Panc1 (cell line): ENCODE results near the gene TBPL2. TPM values are rescaled to one million over a fixed set of nuclear protein-coding genes. Genes with fewer than 3 reads are reported as not detected.

Experiments used
- ATAC-seq: fragments of 200-7000 bp; cut with Tn5 transposase; 2 replicates; pipeline ENCODE4 v1.9.1; 2020; ENCODE audit warnings: mild to moderate bottlenecking, moderate library complexity
- BruUV-seq: library from RNA; stranded (reverse); fragments of 400-500 nt; replicated peaks from 2 replicates; lab custom pipeline; 2021; lab: Mats Ljungman, UMichigan
- CTCF ChIA-PET: fragments of 300-600 bp; sonication (Branson Sonifier 250); formaldehyde crosslinking; loops from one replicate; lab custom pipeline; 2022; ENCODE audit warnings: antibody characterized with exemption; lab: Charles Lee
- POLR2A ChIA-PET: fragments of 300-600 bp; sonication (Branson Sonifier 250); formaldehyde crosslinking; loops from one replicate; lab custom pipeline; 2022; ENCODE audit warnings: antibody characterized with exemption; lab: Charles Lee
- DNase-seq: peaks from one replicate; pipeline ENCODE4 v3.0.0-alpha.2; 2010; ENCODE audit warnings: low read depth, low spot score
- H3K27ac ChIP-seq: 2 replicates; pipeline ENCODE4 v1.5.1; 2011; ENCODE audit warnings: mild to moderate bottlenecking, low read length, inconsistent platforms
- H3K27me3 ChIP-seq: fragments of 200-500 bp; sonication (Bioruptor generic); 2 replicates; pipeline ENCODE4 v1.6.0; 2014; ENCODE audit warnings: low read length, inconsistent platforms; ENCODE audit not compliant: control insufficient read depth, insufficient read depth
- H3K36me3 ChIP-seq: fragments of 200-500 bp; sonication (Bioruptor generic); 2 replicates; pipeline ENCODE4 v1.5.1; 2014; ENCODE audit warnings: inconsistent platforms, mild to moderate bottlenecking, low read length, moderate library complexity; ENCODE audit not compliant: control insufficient read depth, insufficient read depth
- H3K4me1 ChIP-seq: 2 replicates; pipeline ENCODE4 v1.5.1; 2011; ENCODE audit warnings: inconsistent platforms, mild to moderate bottlenecking, low read length, moderate library complexity; ENCODE audit not compliant: control insufficient read depth, insufficient read depth
- H3K4me3 ChIP-seq, 2 experiments: 2 replicates each; pipeline ENCODE4 v1.5.1; 2011 to 2012; ENCODE audit warnings: low read depth in 2 of 2, low read length in 2 of 2, mild to moderate bottlenecking in 2 of 2, inconsistent platforms in 1 of 2, moderate library complexity in 1 of 2
- H3K9me3 ChIP-seq: fragments of 200-500 bp; sonication (Bioruptor generic); 2 replicates; pipeline ENCODE4 v1.5.1; 2014; ENCODE audit warnings: low read depth, mild to moderate bottlenecking, inconsistent platforms, low read length, moderate library complexity; ENCODE audit not compliant: control insufficient read depth, insufficient read depth
- POLR2AphosphoS5 ChIP-seq: IDR thresholded peaks from 2 replicates; pipeline ENCODE4 v1.6.1; 2012; ENCODE audit warnings: mild to moderate bottlenecking, low read depth, low read length, moderate library complexity
- SIN3A ChIP-seq: IDR thresholded peaks from 2 replicates; pipeline ENCODE4 v1.6.1; 2012; ENCODE audit warnings: low read depth, mild to moderate bottlenecking, low read length, moderate library complexity, borderline replicate concordance; ENCODE audit not compliant: insufficient read depth
- TCF7L2 ChIP-seq: IDR thresholded peaks from 2 replicates; pipeline ENCODE4 v1.6.1; 2011; ENCODE audit warnings: mild to moderate bottlenecking, low read depth, low read length, inconsistent platforms
- in situ Hi-C: cut with HindIII; loops from 2 replicates; pipeline ENCODE4 v1.10.0; 2016; ENCODE audit warnings: low sequenced_read_pairs, low pct_unique_long_range_greater_than_20kb
- intact Hi-C: fragments of 100-400 bp; cut with micrococcal nuclease; formaldehyde crosslinking; loops from one replicate; pipeline ENCODE4 v1.10.0; 2022; ENCODE audit not compliant: unreplicated experiment
- total RNA-seq: library from RNA; stranded (reverse); gene quantifications from one replicate; pipeline ENCODE4 v1.2.1, GENCODE V29; 2021; ENCODE audit not compliant: unreplicated experiment
- TF ChIP-seq, protein P1 (sequence below): fragments of 450-650 bp; IDR thresholded peaks from 2 replicates; pipeline ENCODE4 v1.5.1; 2017; ENCODE audit warnings: mild to moderate bottlenecking
- TF ChIP-seq, protein P2 (sequence below), 2 experiments: IDR thresholded peaks; 2 replicates each; pipeline ENCODE4 v1.6.1; 2011 to 2012; ENCODE audit warnings: low read depth in 2 of 2, control low read depth in 1 of 2, low read length in 1 of 2, mild to moderate bottlenecking in 1 of 2, moderate library complexity in 1 of 2; ENCODE audit not compliant: insufficient read depth in 1 of 2

TBPL2 gene
- total RNA-seq, 1 experiment from 2014 or later = not detected

GRCh38 chr14:55410876-55411275 is 29.5 kb downstream of the TBPL2 start:
- H3K27ac ChIP-seq = peak overlapping the region; percentile 95
- intact Hi-C loops = no loop called here

GRCh38 chr14:55404173-55404854 is 36.1 kb downstream of the TBPL2 start:
- ATAC-seq (no peak), DNase-seq (no peak)
- TF ChIP-seq POLR2AphosphoS5 (no peak), TCF7L2 (no peak), SIN3A (no peak)
- TF ChIP-seq, protein P1, sequence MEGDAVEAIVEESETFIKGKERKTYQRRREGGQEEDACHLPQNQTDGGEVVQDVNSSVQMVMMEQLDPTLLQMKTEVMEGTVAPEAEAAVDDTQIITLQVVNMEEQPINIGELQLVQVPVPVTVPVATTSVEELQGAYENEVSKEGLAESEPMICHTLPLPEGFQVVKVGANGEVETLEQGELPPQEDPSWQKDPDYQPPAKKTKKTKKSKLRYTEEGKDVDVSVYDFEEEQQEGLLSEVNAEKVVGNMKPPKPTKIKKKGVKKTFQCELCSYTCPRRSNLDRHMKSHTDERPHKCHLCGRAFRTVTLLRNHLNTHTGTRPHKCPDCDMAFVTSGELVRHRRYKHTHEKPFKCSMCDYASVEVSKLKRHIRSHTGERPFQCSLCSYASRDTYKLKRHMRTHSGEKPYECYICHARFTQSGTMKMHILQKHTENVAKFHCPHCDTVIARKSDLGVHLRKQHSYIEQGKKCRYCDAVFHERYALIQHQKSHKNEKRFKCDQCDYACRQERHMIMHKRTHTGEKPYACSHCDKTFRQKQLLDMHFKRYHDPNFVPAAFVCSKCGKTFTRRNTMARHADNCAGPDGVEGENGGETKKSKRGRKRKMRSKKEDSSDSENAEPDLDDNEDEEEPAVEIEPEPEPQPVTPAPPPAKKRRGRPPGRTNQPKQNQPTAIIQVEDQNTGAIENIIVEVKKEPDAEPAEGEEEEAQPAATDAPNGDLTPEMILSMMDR = no peak
- TF ChIP-seq, protein P2, sequence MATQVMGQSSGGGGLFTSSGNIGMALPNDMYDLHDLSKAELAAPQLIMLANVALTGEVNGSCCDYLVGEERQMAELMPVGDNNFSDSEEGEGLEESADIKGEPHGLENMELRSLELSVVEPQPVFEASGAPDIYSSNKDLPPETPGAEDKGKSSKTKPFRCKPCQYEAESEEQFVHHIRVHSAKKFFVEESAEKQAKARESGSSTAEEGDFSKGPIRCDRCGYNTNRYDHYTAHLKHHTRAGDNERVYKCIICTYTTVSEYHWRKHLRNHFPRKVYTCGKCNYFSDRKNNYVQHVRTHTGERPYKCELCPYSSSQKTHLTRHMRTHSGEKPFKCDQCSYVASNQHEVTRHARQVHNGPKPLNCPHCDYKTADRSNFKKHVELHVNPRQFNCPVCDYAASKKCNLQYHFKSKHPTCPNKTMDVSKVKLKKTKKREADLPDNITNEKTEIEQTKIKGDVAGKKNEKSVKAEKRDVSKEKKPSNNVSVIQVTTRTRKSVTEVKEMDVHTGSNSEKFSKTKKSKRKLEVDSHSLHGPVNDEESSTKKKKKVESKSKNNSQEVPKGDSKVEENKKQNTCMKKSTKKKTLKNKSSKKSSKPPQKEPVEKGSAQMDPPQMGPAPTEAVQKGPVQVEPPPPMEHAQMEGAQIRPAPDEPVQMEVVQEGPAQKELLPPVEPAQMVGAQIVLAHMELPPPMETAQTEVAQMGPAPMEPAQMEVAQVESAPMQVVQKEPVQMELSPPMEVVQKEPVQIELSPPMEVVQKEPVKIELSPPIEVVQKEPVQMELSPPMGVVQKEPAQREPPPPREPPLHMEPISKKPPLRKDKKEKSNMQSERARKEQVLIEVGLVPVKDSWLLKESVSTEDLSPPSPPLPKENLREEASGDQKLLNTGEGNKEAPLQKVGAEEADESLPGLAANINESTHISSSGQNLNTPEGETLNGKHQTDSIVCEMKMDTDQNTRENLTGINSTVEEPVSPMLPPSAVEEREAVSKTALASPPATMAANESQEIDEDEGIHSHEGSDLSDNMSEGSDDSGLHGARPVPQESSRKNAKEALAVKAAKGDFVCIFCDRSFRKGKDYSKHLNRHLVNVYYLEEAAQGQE (IDR thresholded peaks at IDR 0.05; ENCODE audit: insufficient read depth in 1 of 2, low read depth in 2 of 2, low read length in 1 of 2) = no peak
- intact Hi-C loops = no loop called here
- Histone ChIP-seq H3K27ac (no peak overlapping the region), H3K4me3 (no peak overlapping the region), H3K9me3 (no peaks in the 10 kb centered on the region), H3K4me1 (0 out of 2 replicates have a peak, but pooled peaks cover 2% of the 10 kb centered on the region), H3K27me3 (no peaks in the 10 kb centered on the region), H3K36me3 (no peaks in the 10 kb centered on the region)
- in situ Hi-C loops = no loop called here
- POLR2A ChIA-PET = no interaction called here
- BruUV-seq = no TSS peak
- CTCF ChIA-PET = no interaction called here

More at GRCh38 chr14:55410876-55411275, 29.5 kb downstream of the TBPL2 start:
- no peaks in the 10 kb centered on the region; the same call in 1 of the 2 replicates for H3K36me3 ChIP-seq
- no peak for DNase-seq
- peaks cover 15% of the 10 kb centered on the region for H3K4me1 ChIP-seq
- CTCF ChIA-PET = no interaction called here
- peaks cover 3% of the 10 kb centered on the region; the same call in 1 of the 2 replicates for H3K27me3 ChIP-seq
- POLR2A ChIA-PET = no interaction called here
- peak overlapping the region; percentile 76 to 86 for H3K4me3 ChIP-seq
- in situ Hi-C loops = no loop called here
- ATAC-seq = no peak
- no TSS peak for BruUV-seq
- no peaks in the 10 kb centered on the region for H3K9me3 ChIP-seq
- TF ChIP-seq, protein P2 (IDR thresholded peaks at IDR 0.05; ENCODE audit: insufficient read depth in 1 of 2, low read depth in 2 of 2, low read length in 1 of 2) = no peak
- no peak for TF ChIP-seq SIN3A
- no peak for TF ChIP-seq TCF7L2
- TF ChIP-seq, protein P1 = no peak
- TF ChIP-seq POLR2AphosphoS5 = no peak
